CD14-positive monocyte (primary cell): Measurements from ENCODE around the gene NUDT9. TPM values are rescaled to one million over a fixed set of nuclear protein-coding genes. Genes with fewer than 3 reads are reported as not detected.
"Not testable (repeated sequence)": the region's sequence is repeated elsewhere in the genome, so short reads cannot be mapped to it uniquely, and the experiment has no call there.

Experiments used
- DNase-seq, 3 donors: peaks; one replicate each; pipeline ENCODE4 v3.0.0-alpha.2; 2011 to 2022
- H2AFZ ChIP-seq: 2 replicates; pipeline ENCODE4 v1.6.0; 2012; ENCODE audit warnings: mild to moderate bottlenecking, low read depth, low read length, inconsistent platforms; ENCODE audit not compliant: insufficient read depth, poor library complexity, severe bottlenecking
- H3K27ac ChIP-seq, 2 donors: 1 replicate in 1 of 2; 2 replicates in 1 of 2; pipeline ENCODE4 v1.5.1; 2012 to 2013; ENCODE audit warnings: low read length in 2 of 2, control low read depth in 1 of 2, inconsistent platforms in 1 of 2, low read depth in 1 of 2, mild to moderate bottlenecking in 1 of 2
- H3K27me3 ChIP-seq, 2 donors: one replicate each; pipeline versions ENCODE4 v1.6.0 to v1.6.1; 2011 to 2013; ENCODE audit warnings: low read length in 2 of 2; ENCODE audit not compliant: control insufficient read depth in 2 of 2, insufficient read depth in 2 of 2
- H3K36me3 ChIP-seq, 2 donors: replicated peaks in 1 of 2; 1 replicate in 1 of 2; 2 replicates in 1 of 2; pipeline versions ENCODE4 v1.5.1 to v1.6.1; 2012 to 2013; ENCODE audit warnings: low read length in 2 of 2, control low read depth in 1 of 2, inconsistent platforms in 1 of 2, mild to moderate bottlenecking in 1 of 2; ENCODE audit not compliant: insufficient read depth in 2 of 2, control insufficient read depth in 1 of 2
- H3K4me1 ChIP-seq, 2 donors: 1 replicate in 1 of 2; 2 replicates in 1 of 2; pipeline versions ENCODE4 v1.5.1 to v1.6.1; 2012 to 2013; ENCODE audit warnings: low read length in 2 of 2, control low read depth in 1 of 2, inconsistent platforms in 1 of 2, mild to moderate bottlenecking in 1 of 2, moderate library complexity in 1 of 2; ENCODE audit not compliant: insufficient read depth in 2 of 2, control insufficient read depth in 1 of 2
- H3K4me2 ChIP-seq: replicated peaks from 2 replicates; pipeline ENCODE3; 2012; ENCODE audit warnings: low read length, moderate library complexity, mild to moderate bottlenecking; ENCODE audit not compliant: poor library complexity, severe bottlenecking; ENCODE audit errors: extremely low read depth
- H3K4me3 ChIP-seq, 3 experiments: fragments of 200-600 bp in 1 of 3; sonication (generic) in 1 of 3; replicated peaks in 1 of 3; 1 replicate in 2 of 3; 2 replicates in 1 of 3; pipeline ENCODE4 v1.5.1; 2011 to 2013; ENCODE audit warnings: low read length in 3 of 3, mild to moderate bottlenecking in 3 of 3, control low read depth in 2 of 3, low read depth in 2 of 3, inconsistent platforms in 1 of 3, moderate library complexity in 1 of 3
- H3K79me2 ChIP-seq: 2 replicates; pipeline ENCODE4 v1.6.0; 2012; ENCODE audit warnings: mild to moderate bottlenecking, control low read depth, inconsistent platforms, low read length, moderate library complexity; ENCODE audit not compliant: insufficient read depth
- H3K9ac ChIP-seq: 2 replicates; pipeline ENCODE4 v1.6.0; 2017; ENCODE audit warnings: low read length, mild to moderate bottlenecking; ENCODE audit not compliant: insufficient read depth, poor library complexity, severe bottlenecking
- H3K9me3 ChIP-seq, 2 donors: replicated peaks in 1 of 2; 1 replicate in 1 of 2; 2 replicates in 1 of 2; pipeline versions ENCODE4 v1.5.1 to v1.6.1; 2012 to 2013; ENCODE audit warnings: low read length in 2 of 2, control low read depth in 1 of 2; ENCODE audit not compliant: control insufficient read depth in 1 of 2, insufficient read depth in 1 of 2
- H4K20me1 ChIP-seq: 2 replicates; pipeline ENCODE4 v1.6.0; 2012; ENCODE audit warnings: mild to moderate bottlenecking, low read length, control low read depth, moderate library complexity; ENCODE audit not compliant: insufficient read depth
- H3K27ac Mint-ChIP-seq, 7 donors: one replicate each; pipeline ENCODE4 v1.8.0; 2020; ENCODE audit warnings: mild to moderate bottlenecking in 7 of 7, mixed read lengths in 7 of 7, moderate library complexity in 6 of 7, inconsistent platforms in 2 of 7
- H3K27me3 Mint-ChIP-seq, 3 donors: one replicate each; pipeline ENCODE4 v1.8.0; 2021 to 2022; ENCODE audit warnings: low read depth in 3 of 3, mild to moderate bottlenecking in 3 of 3, mixed read lengths in 3 of 3, moderate library complexity in 3 of 3, inconsistent platforms in 1 of 3
- H3K36me3 Mint-ChIP-seq, 2 donors: one replicate each; pipeline ENCODE4 v1.8.0; 2020; ENCODE audit warnings: mixed read lengths in 2 of 2, inconsistent platforms in 1 of 2, mild to moderate bottlenecking in 1 of 2
- H3K4me1 Mint-ChIP-seq: one replicate; pipeline ENCODE4 v1.8.0; 2020; ENCODE audit warnings: mild to moderate bottlenecking, mixed read lengths
- H3K4me3 Mint-ChIP-seq, 2 donors: one replicate each; pipeline ENCODE4 v1.8.0; 2020; ENCODE audit warnings: mild to moderate bottlenecking in 2 of 2, mixed read lengths in 2 of 2, moderate library complexity in 1 of 2
- H3K9me3 Mint-ChIP-seq, 7 donors: one replicate each; pipeline ENCODE4 v1.8.0; 2020 to 2022; ENCODE audit warnings: mixed read lengths in 7 of 7, mild to moderate bottlenecking in 6 of 7, moderate library complexity in 6 of 7, inconsistent platforms in 2 of 7
- CTCF ChIP-seq: fragments of 200-600 bp; IDR thresholded peaks from one replicate; pipeline ENCODE4 v1.8.0; 2022; ENCODE audit warnings: antibody characterized with exemption, mild to moderate bottlenecking
- WGBS: methylation state at CpG from one replicate; pipeline ENCODE4 v1.1.5; 2013; ENCODE audit warnings: missing lambda C conversion rate; ENCODE audit not compliant: insufficient coverage; 5-methylcytosine and 5-hydroxymethylcytosine counted together
- intact Hi-C, 2 donors: fragments of 100-400 bp; cut with micrococcal nuclease; formaldehyde crosslinking; loops; one replicate each; pipeline versions ENCODE4 v1.15.0 to v1.15.1; 2023
- polyA plus RNA-seq, 3 donors: library from polyadenylated mRNA; depleted of rRNA in 1 of 3; unstranded in 2 of 3; stranded (reverse) in 1 of 3; fragments of 300-500 nt in 2 of 3; fragments of >200 nt in 1 of 3; fragmentation: Illumina TruSeq in 2 of 3; gene quantifications; 1 replicate in 2 of 3; 2 replicates in 1 of 3; pipeline ENCODE4 v1.2.3, GENCODE V29; 2012 to 2021

The NUDT9 gene
- polyA plus RNA-seq, 3 donors: 9.6 to 14.3 (median 12.5) TPM

- Mint-ChIP-seq H3K27ac (no peak overlapping the region), H3K27me3 (peaks cover 0 to 5% (median 2%) of the 10 kb centered on the region in 3 donors), H3K9me3 (peaks cover 2 to 11% (median 6%) of the 10 kb centered on the region in 7 donors), H3K4me3 (no peak overlapping the region), H3K36me3 (no peaks in the 10 kb centered on the region), H3K4me1 (no peaks in the 10 kb centered on the region)
- H3K79me2 ChIP-seq: no peaks in the 10 kb centered on the region
- H3K4me1 ChIP-seq: no peaks in the 10 kb centered on the region
- H3K27me3 ChIP-seq: no peaks in the 10 kb centered on the region
- no peaks in the 10 kb centered on the region for H3K9me3 ChIP-seq
- H3K4me3 ChIP-seq: no peak overlapping the region
- H3K27ac ChIP-seq: no peak overlapping the region
- no peak overlapping the region for H3K4me2 ChIP-seq
- DNase-seq: no peak
- H2AFZ ChIP-seq: no peak overlapping the region
- TF ChIP-seq CTCF: no peak
- H3K36me3 ChIP-seq: no peaks in the 10 kb centered on the region
- H4K20me1 ChIP-seq: no peaks in the 10 kb centered on the region
- H3K9ac ChIP-seq: no peak overlapping the region
- intact Hi-C loops: no loop called here
Observed at GRCh38 chr4:87481377-87481776, 59.0 kb downstream of the NUDT9 start.

GRCh38 chr4:87483247-87483646 lies 60.9 kb downstream of the NUDT9 start:
- H3K27ac ChIP-seq, H3K36me3 ChIP-seq, H2AFZ ChIP-seq, intact Hi-C loops, H3K4me2 ChIP-seq, H3K4me1 ChIP-seq, H3K9me3 ChIP-seq, H3K79me2 ChIP-seq, H3K4me3 Mint-ChIP-seq, DNase-seq, H3K4me3 ChIP-seq, H3K27me3 Mint-ChIP-seq, H3K27ac Mint-ChIP-seq, H3K27me3 ChIP-seq, H3K4me1 Mint-ChIP-seq, H4K20me1 ChIP-seq, H3K36me3 Mint-ChIP-seq, H3K9ac ChIP-seq: not testable (repeated sequence)
- H3K9me3 Mint-ChIP-seq: peaks cover 6 to 18% (median 10%) of the 10 kb centered on the region in 7 donors

GRCh38 chr4:87488666-87489065 lies 66.3 kb downstream of the NUDT9 start:
- H3K27me3 ChIP-seq, H3K27ac ChIP-seq, H3K27ac Mint-ChIP-seq, H3K27me3 Mint-ChIP-seq, H3K36me3 Mint-ChIP-seq, DNase-seq, H3K4me1 ChIP-seq, H4K20me1 ChIP-seq, H3K4me3 Mint-ChIP-seq, H3K36me3 ChIP-seq, H3K4me3 ChIP-seq, H2AFZ ChIP-seq, H3K4me1 Mint-ChIP-seq, intact Hi-C loops, H3K4me2 ChIP-seq, H3K9ac ChIP-seq, H3K79me2 ChIP-seq: not testable (repeated sequence)
- WGBS: 94% methylated on average over 3 of the region's 4 CpGs
- H3K9me3 Mint-ChIP-seq: peaks cover 6 to 19% (median 12%) of the 10 kb centered on the region in 7 donors
- H3K9me3 ChIP-seq: peaks cover 0 to 14% of the 10 kb centered on the region in 2 donors
